Measurements from ENCODE around the gene ANKRD60. TPM values are rescaled to one million over a fixed set of nuclear protein-coding genes. Genes with fewer than 3 reads are reported as not detected.

Gene ANKRD60
- total RNA-seq, 1 donor from 2014 or later: not detected

DNA sequence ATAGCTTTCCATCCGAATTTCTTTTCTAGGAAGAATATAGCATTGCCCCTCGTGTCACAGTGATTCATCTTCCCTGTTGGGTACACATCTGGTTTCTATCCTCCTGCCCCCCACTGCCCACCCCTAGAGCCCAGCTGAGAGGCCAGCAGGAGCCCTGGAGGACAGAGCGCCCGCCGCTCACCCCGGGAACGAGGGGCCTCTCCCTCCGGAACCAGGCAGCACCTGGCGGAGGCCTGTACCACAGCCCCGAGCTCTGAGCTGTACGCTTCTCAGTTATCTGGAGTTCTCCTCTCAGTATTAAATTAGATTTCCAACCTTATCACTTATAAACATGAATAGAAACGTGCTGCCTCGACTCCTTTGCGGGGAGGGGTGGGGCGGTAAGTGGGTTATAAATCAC is 6.0 kb downstream of the ANKRD60 start:
- ATAC-seq: no peak

GRCh38 chr20:58219342-58219700 is 9.1 kb downstream of the ANKRD60 start:
- no peak for ATAC-seq

DNA sequence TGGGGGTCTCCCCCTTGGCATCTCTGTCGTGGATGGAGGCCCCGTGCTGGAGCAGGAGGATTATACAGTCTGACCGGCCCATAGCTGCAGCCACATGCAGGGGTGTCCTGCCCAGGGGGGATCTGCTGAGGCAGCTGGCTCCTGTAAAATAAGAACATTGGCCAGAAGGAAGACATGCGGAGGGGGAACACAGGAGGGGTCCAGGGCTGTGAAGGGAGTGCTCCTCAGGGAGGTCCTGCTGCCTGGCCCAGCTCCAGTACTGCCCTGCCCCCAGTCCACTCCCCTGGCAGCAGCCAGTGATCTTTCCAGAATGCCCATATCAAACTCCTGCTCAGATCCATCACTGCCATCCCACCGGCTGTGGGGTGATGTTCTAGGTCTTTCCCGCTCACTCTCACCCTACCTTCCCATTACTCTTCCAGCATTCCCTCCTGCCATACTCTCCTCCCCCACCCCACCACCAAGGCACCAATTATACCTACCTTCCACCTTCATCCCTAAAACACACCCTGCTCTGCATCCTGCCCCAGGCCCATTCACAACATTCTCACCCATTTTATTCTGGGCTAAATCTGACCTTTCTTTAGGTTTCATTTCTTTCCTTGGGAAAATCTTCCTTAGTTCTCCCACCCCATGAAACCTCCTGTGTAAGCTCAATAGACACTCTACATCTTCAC is 9.7 kb downstream of the ANKRD60 start:
- no peak for ATAC-seq

- no peak for ATAC-seq
These were observed 12.1 kb downstream of the ANKRD60 start for GRCh38 chr20:58216334-58216733.

GRCh38 chr20:58215116-58215515 is 13.3 kb downstream of the ANKRD60 start:
- ATAC-seq: no peak

DNA sequence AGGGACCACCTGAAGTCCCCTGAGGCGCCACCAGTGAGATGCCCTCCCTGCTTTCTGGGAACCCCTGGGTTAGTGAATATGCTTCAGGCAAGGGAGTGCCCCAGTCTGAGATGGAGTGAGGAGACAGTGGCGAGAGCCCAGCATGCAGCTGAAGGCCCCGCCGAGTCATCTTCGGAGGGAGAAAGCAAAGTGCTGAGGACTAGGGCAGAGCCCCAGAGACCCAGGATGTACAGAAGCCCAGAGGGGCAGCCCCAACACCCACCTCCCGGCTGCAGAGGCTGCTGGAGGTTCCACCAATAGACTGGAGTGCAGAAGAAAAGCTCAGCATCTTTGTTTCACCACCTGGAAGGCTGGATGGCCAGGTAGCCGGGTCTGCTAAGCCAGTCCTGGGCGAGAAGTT is 14.1 kb downstream of the ANKRD60 start:
- ATAC-seq: no peak

GRCh38 chr20:58213716-58214115 is 14.7 kb downstream of the ANKRD60 start:
- no peak for ATAC-seq

DNA sequence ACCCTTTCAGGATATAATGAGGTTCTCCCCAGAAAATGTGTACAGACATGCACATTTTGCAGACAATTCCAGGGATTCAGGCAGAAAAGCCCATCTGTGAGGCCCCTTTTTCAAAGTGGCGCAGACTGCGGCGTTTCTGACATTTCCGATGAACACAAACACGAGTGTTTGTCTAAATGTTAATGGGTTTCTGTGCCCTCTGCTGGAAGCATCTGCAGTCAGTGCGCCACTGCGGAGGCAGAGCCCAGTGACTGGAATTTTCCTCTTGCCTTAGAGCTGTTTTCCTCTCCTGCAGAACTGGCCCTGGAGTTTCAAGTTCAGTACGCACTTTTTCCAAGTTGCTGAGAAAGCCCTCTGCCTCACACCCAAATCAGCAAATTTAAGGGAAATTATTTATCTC is 15.3 kb downstream of the ANKRD60 start:
- no peak for ATAC-seq

- ATAC-seq: no peak
These were observed 15.8 kb downstream of the ANKRD60 start for GRCh38 chr20:58212636-58213035.

DNA sequence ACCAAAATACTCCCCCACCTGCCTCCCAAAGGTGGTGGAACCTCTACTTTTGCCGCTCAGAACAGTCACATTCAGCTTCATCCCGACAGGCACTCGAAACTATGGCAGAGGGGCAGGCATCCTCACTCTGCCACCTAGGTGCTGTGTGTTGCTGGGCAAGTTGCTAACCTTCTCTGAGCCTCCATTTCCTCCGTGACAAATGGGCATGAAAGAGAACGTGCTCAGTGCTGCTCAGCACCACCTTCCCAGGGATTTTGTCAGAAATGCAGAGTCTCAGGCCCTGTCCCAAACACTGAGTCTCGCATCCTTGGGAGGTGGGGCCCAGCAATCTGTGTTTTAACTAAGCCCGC is 18.1 kb downstream of the ANKRD60 start:
- ATAC-seq: no peak

DNA sequence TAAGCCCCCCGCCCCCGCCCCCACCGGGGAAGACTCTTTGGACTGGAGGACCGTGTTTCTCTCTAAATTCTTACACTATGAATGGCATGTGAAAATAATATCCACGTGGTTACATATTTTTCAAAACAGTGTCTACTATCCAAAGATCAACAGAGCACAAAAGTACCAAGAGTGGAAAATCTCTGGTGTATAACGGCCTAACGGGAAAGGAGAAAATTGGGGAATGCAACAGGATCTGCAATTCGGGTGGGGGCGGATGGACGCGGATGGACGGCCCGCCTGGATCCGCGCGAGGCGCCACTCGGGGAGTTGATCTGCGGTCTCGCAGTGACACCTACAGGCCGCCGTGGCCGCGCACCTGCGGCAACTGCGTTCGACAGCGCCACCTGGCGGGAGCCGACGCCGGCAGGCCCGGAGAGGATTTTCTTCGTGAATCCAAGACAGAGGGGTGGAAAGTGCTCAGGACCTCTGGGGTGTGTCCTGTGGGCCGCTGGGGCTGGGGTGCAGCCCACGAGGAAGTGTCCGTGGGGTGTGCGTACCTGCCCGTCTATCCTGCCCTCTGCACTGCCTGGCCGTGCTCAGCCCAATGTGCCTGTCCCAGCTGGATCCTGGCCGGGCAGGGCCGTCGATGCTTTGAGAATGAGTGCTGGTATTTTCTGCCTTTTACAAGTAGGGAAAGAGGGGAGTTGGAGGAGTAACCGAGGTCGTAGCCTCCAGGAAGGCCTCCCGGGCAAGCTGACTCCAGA is 18.6 kb downstream of the ANKRD60 start:
- ATAC-seq: peak; percentile 90

GRCh38 chr20:58208944-58209343 is 19.5 kb downstream of the ANKRD60 start:
- ATAC-seq: no peak

DNA sequence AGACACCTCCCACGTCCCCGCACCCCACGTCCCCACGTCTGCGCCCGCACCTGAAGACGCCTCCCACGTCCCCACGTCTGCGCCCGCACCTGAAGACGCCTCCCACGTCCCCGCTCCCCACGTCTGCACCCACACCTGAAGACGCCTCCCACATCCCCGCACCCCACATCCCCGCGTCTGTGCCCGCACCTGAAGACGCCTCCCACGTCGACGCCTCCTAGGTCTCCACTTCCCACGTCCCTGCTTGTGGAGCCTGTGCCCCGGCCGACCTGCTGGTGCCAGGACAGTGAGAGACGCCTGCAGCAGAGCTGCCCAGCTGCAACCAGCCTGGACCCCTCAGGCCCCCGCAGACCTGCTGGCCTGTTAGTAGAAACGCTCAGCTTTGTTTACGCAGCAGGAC is 22.6 kb downstream of the ANKRD60 start:
- no peak for ATAC-seq

GRCh38 chr20:58202044-58202443 is 26.4 kb downstream of the ANKRD60 start:
- ATAC-seq: no peak

DNA sequence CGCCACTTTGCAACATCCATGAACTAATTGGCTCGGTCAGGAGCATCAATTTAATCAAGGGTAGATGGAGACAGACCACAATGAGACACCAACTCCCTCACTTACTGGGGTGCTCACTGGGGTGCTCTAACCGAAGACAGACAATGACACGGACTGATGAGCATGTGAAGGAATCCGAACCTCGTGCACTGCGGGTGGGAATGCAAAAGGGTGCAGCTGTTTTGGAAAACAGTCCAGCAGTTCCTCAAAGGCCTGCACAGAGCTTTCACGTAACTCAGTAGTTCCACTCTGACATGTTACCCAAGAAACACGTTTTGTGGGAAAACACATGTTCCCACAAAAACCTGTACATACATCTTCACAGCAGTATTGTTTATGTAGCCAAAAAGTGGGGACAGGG is 26.8 kb downstream of the ANKRD60 start:
- ATAC-seq: no peak

- no peak for ATAC-seq
These were observed 29.0 kb downstream of the ANKRD60 start for GRCh38 chr20:58199469-58199868.

DNA sequence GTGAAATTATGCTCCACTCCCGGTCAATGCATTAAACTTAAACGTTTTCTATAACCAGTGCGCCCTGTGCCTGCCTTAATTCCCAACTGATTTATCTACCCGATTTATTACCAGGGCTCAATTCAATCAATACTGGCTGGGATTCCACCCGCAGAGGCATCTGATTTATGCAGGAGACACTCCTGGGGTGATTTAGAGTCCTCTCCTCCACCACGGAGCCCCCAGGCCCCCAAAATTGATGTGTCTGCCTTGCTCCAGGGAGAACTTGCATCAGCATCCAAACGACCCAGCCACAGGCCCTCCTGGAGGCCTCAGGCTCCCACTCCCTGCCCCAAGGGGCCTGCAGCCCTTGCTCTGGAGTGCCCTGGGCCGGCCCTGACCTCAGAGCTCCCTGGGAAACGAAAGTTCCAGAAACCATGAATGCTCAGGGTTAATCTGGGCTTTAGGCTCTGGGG is 29.5 kb downstream of the ANKRD60 start:
- no peak for ATAC-seq

DNA sequence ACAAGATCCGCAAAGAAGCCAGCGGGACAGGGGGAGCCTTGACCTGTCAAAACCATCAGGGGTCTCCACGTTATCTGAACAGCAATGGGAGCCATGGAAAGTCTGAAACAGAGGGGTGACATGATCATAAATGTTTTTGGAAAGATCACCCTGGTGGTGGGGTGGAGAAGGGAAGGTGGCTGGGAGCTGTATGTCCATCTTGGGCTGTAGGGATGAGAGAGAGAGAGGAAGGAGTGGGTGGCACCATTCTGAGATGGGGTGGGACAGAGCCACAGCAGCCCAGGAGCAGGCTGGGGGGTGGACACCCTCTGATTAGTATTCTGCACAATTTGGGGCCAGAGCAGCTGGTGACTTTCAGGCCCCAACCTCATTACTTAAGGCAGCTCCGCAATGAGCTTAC is 30.1 kb downstream of the ANKRD60 start:
- ATAC-seq: no peak

- no peak for ATAC-seq
These were observed 31.3 kb downstream of the ANKRD60 start for GRCh38 chr20:58197185-58197469.

DNA sequence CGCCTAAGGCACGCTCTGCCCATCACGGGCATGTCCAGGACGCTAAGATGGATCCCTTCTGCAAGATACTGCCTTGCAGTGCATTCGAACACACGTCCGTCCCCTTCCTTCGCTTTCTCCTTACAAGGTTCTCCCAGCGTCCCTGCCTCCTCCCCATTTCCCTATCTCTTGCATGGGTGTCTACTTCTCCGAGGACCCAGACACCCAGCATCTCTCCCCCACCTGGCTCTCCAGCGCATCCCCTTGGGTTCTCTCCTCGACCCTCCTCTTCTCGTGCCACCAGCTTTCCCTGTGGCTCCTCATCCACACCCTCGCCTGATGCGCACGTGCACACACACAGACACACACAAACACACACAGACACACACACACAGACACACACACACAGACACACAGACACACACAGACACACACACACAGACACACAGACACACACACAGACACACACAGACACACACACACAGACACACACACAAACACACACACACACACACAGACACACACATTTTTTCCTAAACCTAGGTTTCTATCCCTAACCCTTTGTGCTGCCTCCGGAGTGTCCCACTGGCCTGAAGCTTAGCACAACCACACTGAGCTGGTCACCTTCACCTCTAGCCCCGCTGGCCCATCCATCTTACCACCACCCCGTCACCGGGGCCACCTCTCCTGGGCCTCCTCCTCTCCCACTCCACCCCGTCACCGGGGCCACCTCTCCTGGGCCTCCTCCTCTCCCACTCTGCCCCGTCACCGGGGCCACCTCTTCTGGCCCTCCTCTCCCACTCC is 31.9 kb downstream of the ANKRD60 start:
- no peak for ATAC-seq

GRCh38 chr20:58195047-58195446 is 33.4 kb downstream of the ANKRD60 start:
- no peak for ATAC-seq

DNA sequence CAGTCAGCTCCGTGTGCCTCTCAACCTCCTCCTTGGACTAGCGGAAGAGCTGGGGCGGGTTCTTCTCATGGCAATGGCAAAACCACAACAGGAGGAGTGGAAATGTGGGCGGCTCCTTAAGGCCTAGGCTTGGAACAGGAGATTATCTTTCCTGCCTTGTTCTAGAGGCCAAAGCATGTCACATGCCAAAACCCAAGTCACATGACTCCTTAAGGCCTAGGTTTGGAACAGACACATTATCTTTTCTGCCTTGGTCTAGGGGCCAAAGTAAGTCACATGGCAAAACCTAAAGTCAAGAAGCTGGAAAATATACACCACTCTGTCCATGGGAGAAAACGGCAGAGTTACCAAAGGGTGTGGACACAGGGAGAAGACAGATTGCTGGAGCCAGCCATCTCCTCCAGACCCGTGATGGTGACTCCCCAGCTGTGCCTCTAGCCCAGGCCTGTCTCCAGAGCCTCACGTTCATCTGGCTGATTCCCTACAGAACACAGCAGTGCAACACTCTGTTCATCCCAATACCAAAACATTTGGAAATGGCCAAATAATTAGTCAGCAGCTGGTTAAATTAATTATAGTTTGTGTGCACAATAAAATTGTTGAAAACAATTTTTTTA is 34.2 kb downstream of the ANKRD60 start:
- ATAC-seq: no peak

GRCh38 chr20:58192567-58192966 is 35.9 kb downstream of the ANKRD60 start:
- ATAC-seq: peak; percentile 22

DNA sequence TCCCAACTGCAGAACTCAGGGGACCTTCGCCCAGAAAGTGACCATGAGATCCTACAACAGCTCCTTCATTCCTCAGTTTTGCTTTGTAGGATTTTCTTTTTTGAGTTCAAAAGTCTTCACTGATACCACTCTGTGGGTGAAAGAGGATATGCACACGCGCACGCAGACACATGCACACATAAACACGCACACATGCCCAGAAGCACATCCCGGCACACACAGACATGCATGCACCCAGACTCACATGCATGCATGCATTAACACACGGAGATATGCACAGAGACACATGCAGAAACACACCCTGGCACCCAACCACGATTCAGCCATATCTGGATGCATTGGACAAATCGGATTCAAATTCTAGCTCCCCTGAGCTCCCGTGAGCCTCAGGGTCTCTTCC is 36.4 kb downstream of the ANKRD60 start:
- ATAC-seq: no peak
